Neural progenitor cell (in vitro differentiated cells): ENCODE results near the gene MAGI1. TPM values are rescaled to one million over a fixed set of nuclear protein-coding genes. Genes with fewer than 3 reads are reported as not detected.

ENCODE experiments used
- DNase-seq: peaks from one replicate; pipeline ENCODE4 v3.0.0-alpha.2; 2016; ENCODE audit warnings: low spot score
- H2AFZ ChIP-seq: fragments of 200-600 bp; sonication (generic); replicated peaks from 2 replicates; pipeline ENCODE4 v1.6.1; 2016; ENCODE audit warnings: antibody characterized with exemption
- H3F3A ChIP-seq: fragments of 200-600 bp; sonication (generic); 2 replicates; pipeline ENCODE4 v1.6.1; 2016; ENCODE audit warnings: antibody characterized with exemption, low read depth
- H3K27ac ChIP-seq: fragments of 200-600 bp; sonication (generic); 2 replicates; pipeline ENCODE4 v1.5.1; 2016; ENCODE audit warnings: mild to moderate bottlenecking
- H3K27me3 ChIP-seq: fragments of 200-600 bp; sonication (generic); 2 replicates; pipeline ENCODE4 v1.6.1; 2016; ENCODE audit warnings: mild to moderate bottlenecking, moderate library complexity
- H3K36me3 ChIP-seq: fragments of 200-600 bp; sonication (generic); 2 replicates; pipeline ENCODE4 v1.5.1; 2016
- H3K4me1 ChIP-seq: fragments of 200-600 bp; sonication (generic); 2 replicates; pipeline ENCODE4 v1.6.1; 2016; ENCODE audit warnings: mixed run types
- H3K4me2 ChIP-seq: fragments of 200-600 bp; sonication (generic); 2 replicates; pipeline ENCODE4 v1.6.1; 2016
- H3K4me3 ChIP-seq: fragments of 200-600 bp; sonication (generic); 2 replicates; pipeline ENCODE4 v1.5.1; 2016
- H3K79me2 ChIP-seq: fragments of 200-600 bp; sonication (generic); 2 replicates; pipeline ENCODE4 v1.6.1; 2016; ENCODE audit warnings: low read depth
- H3K9ac ChIP-seq: fragments of 200-600 bp; sonication (generic); 2 replicates; pipeline ENCODE4 v1.6.1; 2016
- H3K9me3 ChIP-seq: fragments of 200-600 bp; sonication (generic); 2 replicates; pipeline ENCODE4 v1.5.1; 2016; ENCODE audit warnings: low read depth
- H4K20me1 ChIP-seq: fragments of 200-600 bp; sonication (generic); 2 replicates; pipeline ENCODE4 v1.6.1; 2016; ENCODE audit warnings: low read depth
- H3K27ac Mint-ChIP-seq: 3 replicates; pipeline ENCODE4 v1.8.0; 2021; ENCODE audit warnings: mixed read lengths
- H3K27me3 Mint-ChIP-seq: 2 replicates; pipeline ENCODE4 v1.8.0; 2022; ENCODE audit warnings: low read depth, mild to moderate bottlenecking, inconsistent platforms, moderate library complexity, mixed read lengths; ENCODE audit not compliant: insufficient read depth
- H3K36me3 Mint-ChIP-seq: 3 replicates; pipeline ENCODE4 v1.8.0; 2021; ENCODE audit warnings: mixed read lengths
- H3K4me1 Mint-ChIP-seq: 3 replicates; pipeline ENCODE4 v1.8.0; 2021; ENCODE audit warnings: mixed read lengths
- H3K4me3 Mint-ChIP-seq: 3 replicates; pipeline ENCODE4 v1.8.0; 2021; ENCODE audit warnings: mild to moderate bottlenecking, moderate library complexity, mixed read lengths
- H3K9me3 Mint-ChIP-seq: 3 replicates; pipeline ENCODE4 v1.8.0; 2020; ENCODE audit warnings: mixed read lengths
- EZH2 ChIP-seq: fragments of 200-600 bp; sonication (generic); IDR thresholded peaks from 2 replicates; pipeline ENCODE4 v1.6.1; 2017; ENCODE audit warnings: antibody characterized with exemption, mild to moderate bottlenecking, moderate library complexity
- EZH2phosphoT487 ChIP-seq: fragments of 200-600 bp; sonication (generic); IDR thresholded peaks from 2 replicates; pipeline ENCODE4 v1.6.1; 2017; ENCODE audit warnings: antibody characterized with exemption
- total RNA-seq: library from RNA; depleted of rRNA; stranded (reverse); fragments of >200 nt; gene quantifications from 2 replicates; pipeline ENCODE4 v1.2.3, GENCODE V29; 2015; ENCODE audit warnings: low replicate concordance
- TF ChIP-seq, protein P1 (sequence below): fragments of 200-600 bp; sonication (generic); IDR thresholded peaks from 2 replicates; pipeline ENCODE4 v1.5.1; 2017; ENCODE audit warnings: antibody characterized with exemption, mild to moderate bottlenecking

Gene MAGI1
- total RNA-seq, 1 donor from 2014 or later: 40.6 TPM

DNA sequence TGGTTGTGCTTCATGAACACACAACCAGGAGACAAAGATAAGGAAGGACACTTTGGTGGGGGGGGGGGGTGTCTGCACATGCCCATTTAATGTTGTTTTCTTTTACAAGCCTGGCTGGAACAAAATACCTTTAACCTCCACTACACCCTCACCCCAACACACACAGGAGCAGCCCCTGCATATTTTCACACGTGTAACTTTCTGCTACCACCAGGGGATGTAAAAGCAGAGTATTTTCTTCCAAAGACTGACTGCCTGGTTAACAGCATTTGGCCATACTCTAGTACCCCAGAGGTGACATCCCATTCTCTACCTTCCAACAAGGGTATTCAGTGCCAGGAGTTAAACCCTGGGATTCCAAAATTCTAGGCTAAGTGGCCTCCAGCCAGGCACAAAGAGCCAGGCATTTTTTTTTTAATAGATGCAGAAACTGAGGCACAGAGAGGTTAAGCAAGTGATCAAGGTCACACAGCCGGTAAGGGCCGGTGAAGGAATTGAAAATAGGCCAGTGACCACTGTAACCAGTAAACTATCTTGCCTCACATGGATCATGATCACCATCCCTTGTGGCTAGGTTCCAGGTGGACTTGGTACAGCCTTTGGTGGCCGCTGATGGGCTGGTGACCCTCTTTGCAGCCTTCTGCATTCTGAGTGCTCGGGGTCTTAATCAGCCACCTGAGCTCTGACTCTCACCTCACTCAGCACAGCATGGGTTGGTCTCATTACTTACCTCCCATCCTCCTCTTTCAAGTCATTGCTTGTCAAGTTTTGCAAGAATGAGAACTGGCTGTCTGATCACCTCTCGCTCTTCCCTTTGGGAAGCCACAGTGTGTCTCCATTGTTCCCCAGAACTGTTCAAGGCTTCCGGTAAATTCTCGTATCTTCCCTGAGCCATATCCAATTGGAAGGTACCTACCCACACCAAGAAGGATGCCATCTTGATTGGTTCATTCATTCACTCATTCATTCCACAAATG lies 20.4 kb downstream of the MAGI1 start:
- Mint-ChIP-seq H3K4me3 (no peak overlapping the region), H3K36me3 (peaks cover 2% of the 10 kb centered on the region), H3K4me1 (peaks cover 17% of the 10 kb centered on the region), H3K9me3 (no peaks in the 10 kb centered on the region), H3K27me3 (no peaks in the 10 kb centered on the region), H3K27ac (no peak overlapping the region)
- no peak overlapping the region for H3K4me3 ChIP-seq
- H3K79me2 ChIP-seq: peaks cover 93% of the 10 kb centered on the region
- no peaks in the 10 kb centered on the region for H3K27me3 ChIP-seq
- peaks cover 22% of the 10 kb centered on the region for H3K4me1 ChIP-seq
- no peak overlapping the region for H3K4me2 ChIP-seq
- no peak overlapping the region for H3K9ac ChIP-seq
- no peaks in the 10 kb centered on the region for H3K9me3 ChIP-seq
- H2AFZ ChIP-seq: no peak overlapping the region
- H3K27ac ChIP-seq: no peak overlapping the region
- no peaks in the 10 kb centered on the region for H3K36me3 ChIP-seq
- TF ChIP-seq, protein P1, sequence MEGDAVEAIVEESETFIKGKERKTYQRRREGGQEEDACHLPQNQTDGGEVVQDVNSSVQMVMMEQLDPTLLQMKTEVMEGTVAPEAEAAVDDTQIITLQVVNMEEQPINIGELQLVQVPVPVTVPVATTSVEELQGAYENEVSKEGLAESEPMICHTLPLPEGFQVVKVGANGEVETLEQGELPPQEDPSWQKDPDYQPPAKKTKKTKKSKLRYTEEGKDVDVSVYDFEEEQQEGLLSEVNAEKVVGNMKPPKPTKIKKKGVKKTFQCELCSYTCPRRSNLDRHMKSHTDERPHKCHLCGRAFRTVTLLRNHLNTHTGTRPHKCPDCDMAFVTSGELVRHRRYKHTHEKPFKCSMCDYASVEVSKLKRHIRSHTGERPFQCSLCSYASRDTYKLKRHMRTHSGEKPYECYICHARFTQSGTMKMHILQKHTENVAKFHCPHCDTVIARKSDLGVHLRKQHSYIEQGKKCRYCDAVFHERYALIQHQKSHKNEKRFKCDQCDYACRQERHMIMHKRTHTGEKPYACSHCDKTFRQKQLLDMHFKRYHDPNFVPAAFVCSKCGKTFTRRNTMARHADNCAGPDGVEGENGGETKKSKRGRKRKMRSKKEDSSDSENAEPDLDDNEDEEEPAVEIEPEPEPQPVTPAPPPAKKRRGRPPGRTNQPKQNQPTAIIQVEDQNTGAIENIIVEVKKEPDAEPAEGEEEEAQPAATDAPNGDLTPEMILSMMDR: no peak
- TF ChIP-seq EZH2phosphoT487: no peak
- TF ChIP-seq EZH2: no peak
- peaks cover 40% of the 10 kb centered on the region for H4K20me1 ChIP-seq
- DNase-seq: no peak
- H3F3A ChIP-seq: no peaks in the 10 kb centered on the region

GRCh38 chr3:66017591-66017990 lies 21.1 kb downstream of the MAGI1 start:
- TF ChIP-seq EZH2: no peak
- TF ChIP-seq, protein P1: no peak
- TF ChIP-seq EZH2phosphoT487: no peak
- H3K4me3 Mint-ChIP-seq: no peak overlapping the region
- Histone ChIP-seq H3K4me1 (peaks cover 22% of the 10 kb centered on the region), H3K4me3 (no peak overlapping the region), H3K9ac (no peak overlapping the region), H3K27ac (no peak overlapping the region), H3F3A (no peaks in the 10 kb centered on the region), H4K20me1 (peaks cover 40% of the 10 kb centered on the region), H3K27me3 (no peaks in the 10 kb centered on the region), H3K4me2 (no peak overlapping the region), H3K79me2 (peaks cover 86% of the 10 kb centered on the region), H2AFZ (no peak overlapping the region), H3K36me3 (no peaks in the 10 kb centered on the region), H3K9me3 (no peaks in the 10 kb centered on the region)
- peaks cover 2% of the 10 kb centered on the region for H3K36me3 Mint-ChIP-seq
- peaks cover 17% of the 10 kb centered on the region for H3K4me1 Mint-ChIP-seq
- no peak for DNase-seq
- H3K27ac Mint-ChIP-seq: no peak overlapping the region
- H3K9me3 Mint-ChIP-seq: no peaks in the 10 kb centered on the region
- H3K27me3 Mint-ChIP-seq: no peaks in the 10 kb centered on the region

DNA sequence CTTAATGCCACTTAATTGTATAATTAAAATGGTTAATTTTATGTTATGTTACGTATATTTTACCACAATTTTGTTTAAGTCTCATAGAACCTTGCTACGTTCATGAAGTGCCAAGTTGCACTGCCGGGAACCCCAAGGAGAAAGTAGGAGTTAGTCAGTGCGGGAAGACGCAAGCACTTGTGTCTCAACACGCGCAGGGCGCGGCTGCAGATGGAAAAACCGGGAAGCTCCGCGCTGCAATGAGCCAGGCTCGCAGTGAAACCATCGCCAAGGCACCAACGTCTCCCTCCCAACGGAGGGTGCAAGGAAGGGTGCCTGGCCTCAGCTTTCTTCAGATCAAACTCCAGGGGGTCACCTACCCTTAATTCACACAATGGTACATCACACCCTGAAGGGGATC lies 21.6 kb downstream of the MAGI1 start:
- no peak overlapping the region for H3K27ac Mint-ChIP-seq
- Histone ChIP-seq H3K9ac (no peak overlapping the region), H3K27ac (no peak overlapping the region), H4K20me1 (peaks cover 38% of the 10 kb centered on the region), H3F3A (no peaks in the 10 kb centered on the region), H3K4me3 (no peak overlapping the region), H3K4me1 (peaks cover 18% of the 10 kb centered on the region), H3K79me2 (peaks cover 85% of the 10 kb centered on the region), H3K27me3 (no peaks in the 10 kb centered on the region), H3K36me3 (no peaks in the 10 kb centered on the region), H3K9me3 (no peaks in the 10 kb centered on the region), H2AFZ (no peak overlapping the region), H3K4me2 (no peak overlapping the region)
- no peaks in the 10 kb centered on the region for H3K27me3 Mint-ChIP-seq
- H3K36me3 Mint-ChIP-seq: peaks cover 2% of the 10 kb centered on the region
- no peak overlapping the region for H3K4me3 Mint-ChIP-seq
- TF ChIP-seq, protein P1: no peak
- no peak for TF ChIP-seq EZH2
- TF ChIP-seq EZH2phosphoT487: no peak
- no peak for DNase-seq
- H3K9me3 Mint-ChIP-seq: no peaks in the 10 kb centered on the region
- peaks cover 17% of the 10 kb centered on the region for H3K4me1 Mint-ChIP-seq
